Keratinocyte (primary cell): ENCODE measurements around the gene MICAL3. TPM values are rescaled to one million over a fixed set of nuclear protein-coding genes. Genes with fewer than 3 reads are reported as not detected.

Experiments used
- DNase-seq: peaks from one replicate; pipeline ENCODE4 v3.0.0-alpha.2; 2011; ENCODE audit warnings: low read depth, missing footprints, low spot score
- FAIRE-seq: peaks from 2 replicates; lab custom pipeline; 2011; peaks lifted over from hg19 to GRCh38; lab: Jason Lieb, UNC
- H2AFZ ChIP-seq: 2 replicates; pipeline ENCODE4 v1.6.0; 2012; ENCODE audit warnings: low read length, control low read depth, inconsistent platforms; ENCODE audit not compliant: control insufficient read depth
- H3K27ac ChIP-seq: 2 replicates; pipeline ENCODE4 v1.5.1; 2011; ENCODE audit warnings: low read length; ENCODE audit not compliant: control insufficient read depth, insufficient read depth
- H3K27me3 ChIP-seq: 3 replicates; pipeline ENCODE4 v1.6.0; 2011; ENCODE audit warnings: low read length; ENCODE audit not compliant: control insufficient read depth, insufficient read depth; ENCODE audit errors: extremely low read depth
- H3K36me3 ChIP-seq, 2 experiments: 2 replicates in 1 of 2; 3 replicates in 1 of 2; pipeline ENCODE4 v1.5.1; 2011; ENCODE audit warnings: low read length in 2 of 2, mild to moderate bottlenecking in 1 of 2; ENCODE audit not compliant: control insufficient read depth in 2 of 2, insufficient read depth in 2 of 2; ENCODE audit errors: extremely low read depth in 1 of 2
- H3K4me1 ChIP-seq: 3 replicates; pipeline ENCODE4 v1.5.1; 2011; ENCODE audit warnings: low read length; ENCODE audit not compliant: control insufficient read depth, insufficient read depth; ENCODE audit errors: extremely low read depth
- H3K4me2 ChIP-seq: 3 replicates; pipeline ENCODE4 v1.6.0; 2011; ENCODE audit warnings: low read depth, low read length; ENCODE audit not compliant: control insufficient read depth, insufficient read depth; ENCODE audit errors: extremely low read depth
- H3K4me3 ChIP-seq, 3 experiments: fragments of 200-600 bp in 1 of 3; sonication (generic) in 1 of 3; 2 replicates in 2 of 3; 3 replicates in 1 of 3; pipeline ENCODE4 v1.5.1; 2011 to 2016; ENCODE audit warnings: low read length in 3 of 3, mild to moderate bottlenecking in 3 of 3, control low read depth in 2 of 3, inconsistent platforms in 1 of 3, low read depth in 1 of 3, mixed read lengths in 1 of 3, mixed run types in 1 of 3, moderate library complexity in 1 of 3; ENCODE audit not compliant: control insufficient read depth in 2 of 3, insufficient read depth in 2 of 3; ENCODE audit errors: extremely low read depth in 1 of 3
- H3K79me2 ChIP-seq: 2 replicates; pipeline ENCODE4 v1.6.0; 2012; ENCODE audit warnings: low read length; ENCODE audit not compliant: control insufficient read depth, insufficient read depth
- H3K9ac ChIP-seq: 3 replicates; pipeline ENCODE4 v1.6.0; 2011; ENCODE audit warnings: low read length; ENCODE audit not compliant: control insufficient read depth, insufficient read depth; ENCODE audit errors: extremely low read depth
- H3K9me1 ChIP-seq: 3 replicates; pipeline ENCODE4 v1.6.0; 2011; ENCODE audit warnings: low read length; ENCODE audit not compliant: control insufficient read depth, insufficient read depth; ENCODE audit errors: extremely low read depth
- H3K9me3 ChIP-seq: 2 replicates; pipeline ENCODE4 v1.5.1; 2012; ENCODE audit warnings: low read depth, low read length; ENCODE audit not compliant: control insufficient read depth
- H4K20me1 ChIP-seq: 3 replicates; pipeline ENCODE4 v1.6.0; 2011; ENCODE audit warnings: low read length; ENCODE audit not compliant: control insufficient read depth, insufficient read depth; ENCODE audit errors: extremely low read depth
- CTCF ChIP-seq, 3 experiments: IDR thresholded peaks in 1 of 3; conservative IDR thresholded peaks in 1 of 3; optimal IDR thresholded peaks in 1 of 3; 2 replicates in 2 of 3; 3 replicates in 1 of 3; pipeline versions ENCODE3 to v1.5.1; 2011; ENCODE audit warnings: low read length in 3 of 3, mild to moderate bottlenecking in 3 of 3, moderate library complexity in 2 of 3, control low read depth in 1 of 3, inconsistent platforms in 1 of 3; ENCODE audit not compliant: insufficient read depth in 2 of 3; ENCODE audit errors: extremely low read depth in 1 of 3
- EZH2 ChIP-seq: IDR thresholded peaks from one replicate; pipeline ENCODE4 v1.6.1; 2012; ENCODE audit warnings: inconsistent platforms, mild to moderate bottlenecking, low read length, moderate library complexity
- dilution Hi-C: fragments of 300-500 bp; cut with MboI; formaldehyde crosslinking; loops from one replicate; pipeline ENCODE4 v1.7.0; 2020; ENCODE audit warnings: low sequenced_read_pairs; ENCODE audit not compliant: extremely low pct_ligation_motif_present
- polyA plus RNA-seq, 5 experiments: library from polyadenylated mRNA; depleted of rRNA in 3 of 5; stranded (reverse) in 3 of 5; stranded (forward) in 1 of 5; unstranded in 1 of 5; fragments of >200 nt; gene quantifications; 1 replicate in 1 of 5; 2 replicates in 3 of 5; 3 replicates in 1 of 5; pipeline versions ENCODE4 v1.2.1 to v1.2.3, GENCODE V29; 2011 to 2012; ENCODE audit warnings: missing spikeins in 2 of 5, low read depth in 1 of 5, low replicate concordance in 1 of 5

Gene MICAL3
- polyA plus RNA-seq, 1 donor (not counting 4 experiments of a cell fraction or from before 2014, with no cell fraction given) = 27.9 TPM

- Histone ChIP-seq H3K9ac (no peak overlapping the region), H3K27ac (no peak overlapping the region), H3K27me3 (no peaks in the 10 kb centered on the region), H3K36me3 (peaks cover 37 to 38% of the 10 kb centered on the region in 2 experiments), H3K79me2 (peaks cover 4% of the 10 kb centered on the region), H3K9me1 (no peaks in the 10 kb centered on the region), H3K4me3 (no peak overlapping the region), H3K4me2 (no peak overlapping the region), H4K20me1 (peaks cover 2% of the 10 kb centered on the region), H3K9me3 (no peaks in the 10 kb centered on the region), H3K4me1 (peaks cover 15% of the 10 kb centered on the region), H2AFZ (no peak overlapping the region)
- no peak for TF ChIP-seq EZH2
- TF ChIP-seq CTCF (optimal IDR thresholded peaks at IDR 0.05 in 1 of 3, IDR thresholded peaks at IDR 0.05 in 1 of 3, conservative IDR thresholded peaks at IDR 0.05 in 1 of 3; ENCODE audit: extremely low read depth in 1 of 3, insufficient read depth in 2 of 3, low read length in 3 of 3) = no peak
- no peak for DNase-seq
- dilution Hi-C loops = no loop called here
- no peak for FAIRE-seq
These were observed 130.3 kb downstream of the MICAL3 start for GRCh38 chr22:17893900-17894535.

GRCh38 chr22:17892376-17892775, 132.0 kb downstream of the MICAL3 start:
- no peaks in the 10 kb centered on the region for H3K27me3 ChIP-seq
- peaks cover under 1% of the 10 kb centered on the region for H4K20me1 ChIP-seq
- no peak overlapping the region for H2AFZ ChIP-seq
- no peaks in the 10 kb centered on the region for H3K9me3 ChIP-seq
- dilution Hi-C loops = no loop called here
- no peak for FAIRE-seq
- H3K4me3 ChIP-seq = no peak overlapping the region
- H3K4me2 ChIP-seq = no peak overlapping the region
- peaks cover 37 to 45% of the 10 kb centered on the region in 2 experiments for H3K36me3 ChIP-seq
- H3K9ac ChIP-seq = no peak overlapping the region
- DNase-seq = no peak
- no peaks in the 10 kb centered on the region for H3K9me1 ChIP-seq
- peaks cover 12% of the 10 kb centered on the region for H3K4me1 ChIP-seq
- H3K79me2 ChIP-seq = peaks cover 4% of the 10 kb centered on the region
- H3K27ac ChIP-seq = no peak overlapping the region
- TF ChIP-seq CTCF (optimal IDR thresholded peaks at IDR 0.05 in 1 of 3, IDR thresholded peaks at IDR 0.05 in 1 of 3, conservative IDR thresholded peaks at IDR 0.05 in 1 of 3; ENCODE audit: extremely low read depth in 1 of 3, insufficient read depth in 2 of 3, low read length in 3 of 3) = no peak
- TF ChIP-seq EZH2 = no peak
